Endothelial cell of umbilical vein (primary cell): ENCODE data around the gene AP1G2. TPM values are rescaled to one million over a fixed set of nuclear protein-coding genes. Genes with fewer than 3 reads are reported as not detected.

Experiments used
- BruUV-seq: library from RNA; stranded (reverse); fragments of 400-500 nt; replicated peaks from 2 replicates; lab custom pipeline; 2021; lab: Mats Ljungman, UMichigan
- CTCF ChIA-PET: fragments of 300-600, 350-600 bp; sonication (Branson Sonifier 250); formaldehyde crosslinking; loops from one replicate; lab custom pipeline; 2021; ENCODE audit warnings: antibody characterized with exemption, inconsistent platforms; lab: Charles Lee
- POLR2A ChIA-PET: fragments of 300-600, 350-600 bp; sonication (Branson Sonifier 250); formaldehyde crosslinking; loops from one replicate; lab custom pipeline; 2021; ENCODE audit warnings: antibody characterized with exemption, inconsistent platforms; lab: Charles Lee
- DNase-seq: peaks from one replicate; pipeline ENCODE4 v3.0.0-alpha.2; 2011; ENCODE audit warnings: low read depth, low spot score
- FAIRE-seq: peaks from 2 replicates; lab custom pipeline; 2011; peaks lifted over from hg19 to GRCh38; lab: Jason Lieb, UNC
- H2AFZ ChIP-seq: 2 replicates; pipeline ENCODE4 v1.6.0; 2012; ENCODE audit warnings: low read depth, low read length, control low read depth, inconsistent platforms
- H3K27ac ChIP-seq: 2 replicates; pipeline ENCODE4 v1.5.1; 2011; ENCODE audit warnings: low read depth, mild to moderate bottlenecking, control low read depth, low read length, moderate library complexity; ENCODE audit not compliant: insufficient read depth
- H3K27me3 ChIP-seq, 2 experiments: 2 replicates each; pipeline versions ENCODE4 v1.6.0 to v1.6.1; 2011; ENCODE audit warnings: low read length in 2 of 2, mixed read lengths in 1 of 2; ENCODE audit not compliant: control insufficient read depth in 2 of 2, insufficient read depth in 2 of 2
- H3K36me3 ChIP-seq, 2 experiments: 2 replicates in 1 of 2; 3 replicates in 1 of 2; pipeline ENCODE4 v1.5.1; 2011; ENCODE audit warnings: low read length in 2 of 2, mild to moderate bottlenecking in 1 of 2, moderate library complexity in 1 of 2; ENCODE audit not compliant: control insufficient read depth in 2 of 2, insufficient read depth in 2 of 2; ENCODE audit errors: extremely low read depth in 1 of 2
- H3K4me1 ChIP-seq: 3 replicates; pipeline ENCODE4 v1.5.1; 2011; ENCODE audit warnings: mild to moderate bottlenecking, low read length; ENCODE audit not compliant: control insufficient read depth, insufficient read depth; ENCODE audit errors: extremely low read depth
- H3K4me2 ChIP-seq: 2 replicates; pipeline ENCODE4 v1.6.1; 2011; ENCODE audit warnings: low read length, control low read depth, mixed read lengths; ENCODE audit not compliant: insufficient read depth
- H3K4me3 ChIP-seq, 3 experiments: fragments of 200-600 bp in 1 of 3; sonication (generic), shearing (Covaris generic) in 1 of 3; replicated peaks in 1 of 3; 2 replicates each; pipeline ENCODE4 v1.5.1; 2011 to 2016; ENCODE audit warnings: control low read depth in 3 of 3, low read length in 3 of 3, mild to moderate bottlenecking in 2 of 3, inconsistent platforms in 1 of 3, low read depth in 1 of 3, moderate library complexity in 1 of 3; ENCODE audit not compliant: insufficient read depth in 1 of 3
- H3K79me2 ChIP-seq: 2 replicates; pipeline ENCODE4 v1.6.0; 2012; ENCODE audit warnings: low read length, inconsistent platforms; ENCODE audit not compliant: control insufficient read depth, insufficient read depth
- H3K9ac ChIP-seq: replicated peaks from 2 replicates; pipeline ENCODE3; 2011; ENCODE audit warnings: low read length, control low read depth; ENCODE audit not compliant: insufficient read depth; ENCODE audit errors: extremely low read depth
- H3K9me1 ChIP-seq: replicated peaks from 3 replicates; pipeline ENCODE4 v1.6.0; 2011; ENCODE audit warnings: mild to moderate bottlenecking, low read length; ENCODE audit not compliant: control insufficient read depth, insufficient read depth; ENCODE audit errors: extremely low read depth
- H3K9me3 ChIP-seq: replicated peaks from 2 replicates; pipeline ENCODE4 v1.5.1; 2012; ENCODE audit warnings: low read length, inconsistent platforms; ENCODE audit not compliant: control insufficient read depth, insufficient read depth
- H4K20me1 ChIP-seq: replicated peaks from 2 replicates; pipeline ENCODE3; 2011; ENCODE audit warnings: mild to moderate bottlenecking, low read length; ENCODE audit not compliant: control insufficient read depth, insufficient read depth; ENCODE audit errors: extremely low read depth
- EZH2 ChIP-seq: IDR thresholded peaks from 2 replicates; pipeline ENCODE4 v1.6.1; 2012; ENCODE audit warnings: borderline replicate concordance, low read depth, mild to moderate bottlenecking, moderate library complexity, low read length, inconsistent platforms; ENCODE audit not compliant: severe bottlenecking
- FOS ChIP-seq: IDR thresholded peaks from 2 replicates; pipeline ENCODE4 v1.6.1; 2011; ENCODE audit warnings: mild to moderate bottlenecking, low read length, moderate library complexity, borderline replicate concordance; ENCODE audit not compliant: insufficient read depth
- GATA2 ChIP-seq: IDR thresholded peaks from 2 replicates; pipeline ENCODE4 v1.7.0; 2011; ENCODE audit warnings: low read depth, mild to moderate bottlenecking, moderate library complexity, mixed read lengths, low read length; ENCODE audit not compliant: insufficient read length, insufficient read depth
- JUN ChIP-seq: IDR thresholded peaks from 2 replicates; pipeline ENCODE4 v1.6.1; 2011; ENCODE audit warnings: borderline replicate concordance, low read depth; ENCODE audit not compliant: insufficient read length, insufficient read depth
- MAX ChIP-seq: IDR thresholded peaks from 2 replicates; pipeline ENCODE4 v1.6.1; 2011; ENCODE audit not compliant: insufficient read depth, insufficient read length
- POLR2AphosphoS5 ChIP-seq: IDR thresholded peaks from 2 replicates; pipeline ENCODE4 v1.6.1; 2012; ENCODE audit warnings: low read depth, mild to moderate bottlenecking, control low read depth, low read length, moderate library complexity; ENCODE audit not compliant: insufficient read depth
- dilution Hi-C: fragments of 300-500 bp; cut with MboI; formaldehyde crosslinking; loops from one replicate; pipeline ENCODE4 v1.15.0; 2019; ENCODE audit warnings: low sequenced_read_pairs; ENCODE audit not compliant: extremely low pct_ligation_motif_present
- intact Hi-C: fragments of 100-400 bp; cut with micrococcal nuclease; formaldehyde crosslinking; loops from one replicate; pipeline ENCODE4 v1.10.0; 2022
- polyA plus RNA-seq, 4 experiments: library from polyadenylated mRNA; depleted of rRNA in 3 of 4; stranded (reverse) in 3 of 4; unstranded in 1 of 4; fragments of >200 nt; gene quantifications; 2 replicates each; pipeline versions ENCODE4 v1.2.1 to v1.2.3, GENCODE V29; 2011 to 2012; ENCODE audit warnings: missing spikeins in 1 of 4
- total RNA-seq: library from RNA; stranded (reverse); gene quantifications from 2 replicates; pipeline ENCODE4 v1.2.3, GENCODE V29; 2021
- TF ChIP-seq, protein P1 (sequence below), 2 donors: IDR thresholded peaks; 1 replicate in 1 of 2; 2 replicates in 1 of 2; pipeline ENCODE4 v1.5.1; 2011; ENCODE audit warnings: low read length in 2 of 2, mild to moderate bottlenecking in 2 of 2, moderate library complexity in 2 of 2, control low read depth in 1 of 2, inconsistent platforms in 1 of 2, low read depth in 1 of 2; ENCODE audit not compliant: insufficient read depth in 1 of 2; ENCODE audit errors: extremely low read depth in 1 of 2

AP1G2 gene
- total and polyA plus RNA-seq, 2 donors (not counting 3 experiments of a cell fraction or from before 2014, with no cell fraction given) = 39.0 to 55.8 TPM

DNA sequence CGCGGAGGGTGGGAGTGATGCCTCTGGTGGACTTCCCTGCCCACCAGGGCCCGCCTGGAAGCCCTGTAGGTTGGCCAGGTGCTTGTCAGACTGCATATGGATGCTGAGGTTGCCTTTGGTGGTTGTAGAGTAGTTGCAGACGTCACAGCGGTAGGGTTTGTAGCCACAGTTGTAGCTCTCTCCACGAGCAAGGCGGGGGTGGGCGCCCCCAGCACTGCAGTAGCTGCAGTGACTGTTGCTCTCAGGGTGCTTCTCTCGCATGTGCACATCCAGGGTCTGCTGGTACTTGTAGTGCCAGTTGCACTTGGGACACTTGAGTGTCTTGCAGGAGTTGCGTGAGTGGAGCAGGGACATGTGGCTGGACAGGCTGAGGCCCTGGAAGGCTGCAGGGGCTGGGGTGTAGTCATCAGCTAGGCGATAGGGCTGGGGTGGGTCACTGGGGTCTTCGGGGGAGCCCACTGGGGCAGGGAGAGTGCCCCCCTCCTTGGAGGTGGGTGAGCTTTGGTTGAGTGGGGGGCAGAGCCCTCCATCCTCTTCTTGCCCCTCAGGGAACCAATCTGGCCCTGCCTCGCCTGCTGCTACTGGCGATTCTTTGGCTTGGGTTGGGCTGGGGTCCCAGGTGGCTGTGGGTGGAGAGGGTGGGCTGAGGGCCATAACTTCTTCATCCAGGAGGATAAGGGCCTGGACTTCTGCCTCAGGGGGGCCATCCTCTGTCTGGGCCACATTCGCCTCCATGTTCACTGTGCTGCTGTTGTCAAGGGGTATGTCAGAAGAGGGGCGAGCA is 33.7 kb downstream of the AP1G2 start:
- CTCF ChIA-PET = no interaction called here
- intact Hi-C loops = no loop called here

More for the DNA sequence above, 33.7 kb downstream of the AP1G2 start:
- DNase-seq (no peak), FAIRE-seq (no peak)
- no TSS peak for BruUV-seq
- H4K20me1 ChIP-seq = no peaks in the 10 kb centered on the region
- no peaks in the 10 kb centered on the region for H3K9me3 ChIP-seq
- H3K4me3 ChIP-seq = no peak overlapping the region
- no peaks in the 10 kb centered on the region for H3K4me1 ChIP-seq
- no peaks in the 10 kb centered on the region for H3K79me2 ChIP-seq
- H3K4me2 ChIP-seq = no peak overlapping the region
- dilution Hi-C loops = no loop called here
- no peak overlapping the region for H2AFZ ChIP-seq
- no peak overlapping the region for H3K27ac ChIP-seq
- no peaks in the 10 kb centered on the region for H3K36me3 ChIP-seq
- no peak overlapping the region for H3K9ac ChIP-seq
- H3K9me1 ChIP-seq = no peaks in the 10 kb centered on the region
- POLR2A ChIA-PET = no interaction called here
- no peaks in the 10 kb centered on the region for H3K27me3 ChIP-seq
- TF ChIP-seq JUN (no peak), GATA2 (no peak), EZH2 (no peak), MAX (no peak), POLR2AphosphoS5 (no peak), FOS (no peak)
- TF ChIP-seq, protein P1, sequence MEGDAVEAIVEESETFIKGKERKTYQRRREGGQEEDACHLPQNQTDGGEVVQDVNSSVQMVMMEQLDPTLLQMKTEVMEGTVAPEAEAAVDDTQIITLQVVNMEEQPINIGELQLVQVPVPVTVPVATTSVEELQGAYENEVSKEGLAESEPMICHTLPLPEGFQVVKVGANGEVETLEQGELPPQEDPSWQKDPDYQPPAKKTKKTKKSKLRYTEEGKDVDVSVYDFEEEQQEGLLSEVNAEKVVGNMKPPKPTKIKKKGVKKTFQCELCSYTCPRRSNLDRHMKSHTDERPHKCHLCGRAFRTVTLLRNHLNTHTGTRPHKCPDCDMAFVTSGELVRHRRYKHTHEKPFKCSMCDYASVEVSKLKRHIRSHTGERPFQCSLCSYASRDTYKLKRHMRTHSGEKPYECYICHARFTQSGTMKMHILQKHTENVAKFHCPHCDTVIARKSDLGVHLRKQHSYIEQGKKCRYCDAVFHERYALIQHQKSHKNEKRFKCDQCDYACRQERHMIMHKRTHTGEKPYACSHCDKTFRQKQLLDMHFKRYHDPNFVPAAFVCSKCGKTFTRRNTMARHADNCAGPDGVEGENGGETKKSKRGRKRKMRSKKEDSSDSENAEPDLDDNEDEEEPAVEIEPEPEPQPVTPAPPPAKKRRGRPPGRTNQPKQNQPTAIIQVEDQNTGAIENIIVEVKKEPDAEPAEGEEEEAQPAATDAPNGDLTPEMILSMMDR (IDR thresholded peaks at IDR 0.05; ENCODE audit: extremely low read depth in 1 of 2, insufficient read depth in 1 of 2, low read depth in 1 of 2, low read length in 2 of 2) = no peak
